ENCODE measurements around the gene SLC24A3. TPM values are rescaled to one million over a fixed set of nuclear protein-coding genes. Genes with fewer than 3 reads are reported as not detected.

SLC24A3 gene
- total RNA-seq, 1 donor from 2014 or later, result not detected

GRCh38 chr20:19288636-19289035, 76.2 kb downstream of the SLC24A3 start:
- no peak for ATAC-seq (ENCODE audit: low read depth)
- Mint-ChIP-seq H3K27me3 (no peaks in the 10 kb centered on the region), H3K36me3 (ENCODE audit: low read depth) (no peaks in the 10 kb centered on the region), H3K27ac (no peak overlapping the region), H3K9me3 (no peaks in the 10 kb centered on the region), H3K4me1 (no peaks in the 10 kb centered on the region), H3K4me3 (no peak overlapping the region)
- CTCF ChIA-PET, result no interaction called here
- intact Hi-C loops (cut with micrococcal nuclease), result no loop called here
- POLR2A ChIA-PET, result no interaction called here
- TF ChIP-seq CTCF (IDR thresholded peaks at IDR 0.05), result no peak
- no peak for DNase-seq

- no peaks in the 10 kb centered on the region for H3K4me1 Mint-ChIP-seq
- H3K27ac Mint-ChIP-seq, result no peak overlapping the region
- DNase-seq, result no peak
- no peak for ATAC-seq (ENCODE audit: low read depth)
- TF ChIP-seq CTCF (IDR thresholded peaks at IDR 0.05), result no peak
- no peaks in the 10 kb centered on the region for H3K9me3 Mint-ChIP-seq
- H3K4me3 Mint-ChIP-seq, result no peak overlapping the region
- no peaks in the 10 kb centered on the region for H3K27me3 Mint-ChIP-seq
- ChIA-PET CTCF (no interaction called here), POLR2A (no interaction called here)
- intact Hi-C loops (cut with micrococcal nuclease), result no loop called here
- no peaks in the 10 kb centered on the region for H3K36me3 Mint-ChIP-seq (ENCODE audit: low read depth)
Measured at GRCh38 chr20:19289451-19289850, 77.0 kb downstream of the SLC24A3 start.

- DNase-seq (no peak), ATAC-seq (ENCODE audit: low read depth) (no peak)
- Mint-ChIP-seq H3K36me3 (ENCODE audit: low read depth) (no peaks in the 10 kb centered on the region), H3K27me3 (no peaks in the 10 kb centered on the region), H3K27ac (no peak overlapping the region), H3K4me1 (no peaks in the 10 kb centered on the region), H3K4me3 (no peak overlapping the region), H3K9me3 (no peaks in the 10 kb centered on the region)
- TF ChIP-seq CTCF (IDR thresholded peaks at IDR 0.05), result no peak
- ChIA-PET CTCF (no interaction called here), POLR2A (no interaction called here)
- intact Hi-C loops (cut with micrococcal nuclease), result no loop called here
Measured at GRCh38 chr20:19291024-19291817, 78.8 kb downstream of the SLC24A3 start.

GRCh38 chr20:19291818-19292132, 79.3 kb downstream of the SLC24A3 start:
- H3K27ac Mint-ChIP-seq, result no peak overlapping the region
- ChIA-PET CTCF (no interaction called here), POLR2A (no interaction called here)
- intact Hi-C loops (cut with micrococcal nuclease), result no loop called here
- ATAC-seq (ENCODE audit: low read depth) (no peak), DNase-seq (no peak)
- no peak for TF ChIP-seq CTCF (IDR thresholded peaks at IDR 0.05)
- H3K4me1 Mint-ChIP-seq, result no peaks in the 10 kb centered on the region
- H3K9me3 Mint-ChIP-seq, result no peaks in the 10 kb centered on the region
- no peaks in the 10 kb centered on the region for H3K27me3 Mint-ChIP-seq
- no peaks in the 10 kb centered on the region for H3K36me3 Mint-ChIP-seq (ENCODE audit: low read depth)
- no peak overlapping the region for H3K4me3 Mint-ChIP-seq

- Mint-ChIP-seq H3K4me3 (no peak overlapping the region), H3K36me3 (ENCODE audit: low read depth) (no peaks in the 10 kb centered on the region), H3K27me3 (no peaks in the 10 kb centered on the region), H3K27ac (no peak overlapping the region), H3K4me1 (no peaks in the 10 kb centered on the region), H3K9me3 (no peaks in the 10 kb centered on the region)
- CTCF ChIA-PET, result no interaction called here
- no peak for ATAC-seq (ENCODE audit: low read depth)
- no peak for DNase-seq
- POLR2A ChIA-PET, result no interaction called here
- intact Hi-C loops (cut with micrococcal nuclease), result no loop called here
- TF ChIP-seq CTCF (IDR thresholded peaks at IDR 0.05), result no peak
Measured at GRCh38 chr20:19292254-19292653, 79.8 kb downstream of the SLC24A3 start.
